ENCODE measurements around the gene TDG.

GRCh38 chr12:103929046-103929783, 36.5 kb upstream of the TDG start:
- no peak for TF ChIP-seq CTCF (IDR thresholded peaks at IDR 0.05; ENCODE audit: poor library complexity)
- TF ChIP-seq EZH2 (IDR thresholded peaks at IDR 0.05; ENCODE audit: borderline replicate concordance), result no peak
- no peak for TF ChIP-seq EZH2phosphoT487 (IDR thresholded peaks at IDR 0.05; ENCODE audit: low read depth, severe bottlenecking, unreplicated experiment)
